Stomach (tissue), 9 donors: ENCODE data around the gene ATP6V0A4. TPM values are rescaled to one million over a fixed set of nuclear protein-coding genes. Genes with fewer than 3 reads are reported as not detected.

ENCODE experiments used
- DNase-seq, 2 donors: peaks; one replicate each; pipeline versions ENCODE4 v3.0.0 to v3.0.0-alpha.2; 2013 to 2019
- H3K27ac ChIP-seq, 5 donors: fragments of 200-600 bp in 4 of 5; sonication (generic) in 4 of 5; one replicate each; pipeline ENCODE4 v1.5.1; 2013 to 2019; ENCODE audit warnings: mild to moderate bottlenecking in 1 of 5, moderate library complexity in 1 of 5
- H3K27me3 ChIP-seq, 3 donors: fragments of 200-600 bp; sonication (generic); one replicate each; pipeline ENCODE4 v1.5.1; 2017 to 2019; ENCODE audit warnings: mixed run types in 1 of 3
- H3K36me3 ChIP-seq, 4 donors: fragments of 200-600 bp; sonication (generic); 1 replicate in 3 of 4; 2 replicates in 1 of 4; pipeline ENCODE4 v1.5.1; 2016 to 2019
- H3K4me1 ChIP-seq, 4 donors: fragments of 200-600 bp; sonication (generic); one replicate each; pipeline ENCODE4 v1.5.1; 2016 to 2019
- H3K4me3 ChIP-seq, 4 donors: fragments of 200-600 bp; sonication (generic) in 3 of 4; one replicate each; pipeline ENCODE4 v1.5.1; 2016 to 2019; ENCODE audit warnings: mild to moderate bottlenecking in 1 of 4
- H3K9me3 ChIP-seq, 4 donors: fragments of 200-600 bp; sonication (generic); one replicate each; pipeline ENCODE4 v1.5.1; 2016 to 2019
- EP300 ChIP-seq: sonication (generic); formaldehyde crosslinking; IDR thresholded peaks from one replicate; pipeline ENCODE4 v1.6.1; 2017; ENCODE audit warnings: antibody characterized with exemption
- POLR2A ChIP-seq, 4 donors: fragments of 450-650 bp; IDR thresholded peaks; one replicate each; pipeline ENCODE4 v1.6.1; 2016; ENCODE audit warnings: antibody characterized with exemption in 4 of 4, control low read depth in 2 of 4, mild to moderate bottlenecking in 1 of 4, moderate library complexity in 1 of 4
- POLR2AphosphoS5 ChIP-seq, 3 donors: sonication (generic); formaldehyde crosslinking; IDR thresholded peaks; one replicate each; pipeline ENCODE4 v1.6.1; 2016; ENCODE audit warnings: antibody characterized with exemption in 3 of 3
- WGBS, 5 donors: extraction: QIAGEN DNeasy Blood & Tissue Kit in 3 of 5; methylation state at CpG; one replicate each; pipeline versions ENCODE4 v1.1.5 to v1.1.7; 2013 to 2018; 5-methylcytosine and 5-hydroxymethylcytosine counted together
- intact Hi-C: fragments of 100-400 bp; cut with DNase I; formaldehyde crosslinking; loops from one replicate; pipeline ENCODE4 v1.15.1; 2023; ENCODE audit warnings: low total_unique reads
- polyA plus RNA-seq, 3 donors: library from polyadenylated mRNA; stranded (reverse); fragments of 200-250 nt; gene quantifications; one replicate each; pipeline ENCODE4 v1.2.3, GENCODE V29; 2013
- total RNA-seq, 5 donors: library from RNA; depleted of rRNA; stranded (reverse); fragments of >200 nt; gene quantifications; one replicate each; pipeline versions ENCODE4 v1.1.0 to v1.2.3, GENCODE V29; 2014 to 2016
- TF ChIP-seq, protein P1 (sequence below), 7 experiments: fragments of 450-650 bp in 4 of 7; fragments of 200-600 bp in 3 of 7; sonication (generic) in 3 of 7; IDR thresholded peaks; one replicate each; pipeline ENCODE4 v1.5.1; 2016 to 2019; ENCODE audit warnings: antibody characterized with exemption in 7 of 7, control low read depth in 2 of 7, mild to moderate bottlenecking in 1 of 7
- donor health status: healthy with polysubstance abuse.
- donor health status: Bipolar disorder and iron deficiency.
- donor health status: healthy.

ATP6V0A4 gene
- total and polyA plus RNA-seq, 8 donors: 1.0 TPM; not detected in 7

DNA sequence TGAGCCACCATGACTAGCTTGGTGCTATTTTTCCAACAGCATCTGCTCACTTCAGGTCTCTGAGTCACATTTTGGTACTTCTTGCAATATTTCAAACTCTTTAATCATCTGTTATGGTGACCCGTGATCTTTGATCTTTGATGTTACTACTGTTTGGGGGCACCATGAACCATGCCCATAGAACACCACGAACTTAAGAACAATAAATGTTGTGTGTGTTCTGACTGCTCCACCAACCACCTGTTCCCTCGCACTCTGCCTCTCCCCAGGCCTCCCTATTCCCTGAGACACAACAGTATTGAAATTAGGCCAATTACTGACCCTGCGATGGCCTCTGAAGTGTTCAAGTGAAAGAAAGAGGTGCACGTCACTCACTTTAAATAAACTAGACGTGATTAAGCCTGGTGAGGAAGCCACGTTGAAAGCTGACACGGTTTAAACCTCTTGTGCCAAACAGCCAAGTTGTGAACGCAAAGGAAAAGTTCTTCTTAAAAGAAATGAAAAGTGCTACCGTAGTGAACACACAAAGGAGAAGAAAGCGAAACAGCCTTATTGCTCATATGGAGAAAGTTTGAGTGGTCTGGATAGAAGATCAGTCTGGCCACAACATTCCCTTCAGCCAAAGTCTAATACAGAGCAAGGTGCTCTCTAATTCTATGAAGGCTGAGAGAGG lies 27.2 kb upstream of the ATP6V0A4 start:
- H3K9me3 ChIP-seq: peaks cover 0 to 6% (median 0%) of the 10 kb centered on the region in 4 donors
- TF ChIP-seq EP300 (no peak), POLR2A (IDR thresholded peaks at IDR 0.05) (no peak), POLR2AphosphoS5 (IDR thresholded peaks at IDR 0.05) (no peak)
- TF ChIP-seq, protein P1, sequence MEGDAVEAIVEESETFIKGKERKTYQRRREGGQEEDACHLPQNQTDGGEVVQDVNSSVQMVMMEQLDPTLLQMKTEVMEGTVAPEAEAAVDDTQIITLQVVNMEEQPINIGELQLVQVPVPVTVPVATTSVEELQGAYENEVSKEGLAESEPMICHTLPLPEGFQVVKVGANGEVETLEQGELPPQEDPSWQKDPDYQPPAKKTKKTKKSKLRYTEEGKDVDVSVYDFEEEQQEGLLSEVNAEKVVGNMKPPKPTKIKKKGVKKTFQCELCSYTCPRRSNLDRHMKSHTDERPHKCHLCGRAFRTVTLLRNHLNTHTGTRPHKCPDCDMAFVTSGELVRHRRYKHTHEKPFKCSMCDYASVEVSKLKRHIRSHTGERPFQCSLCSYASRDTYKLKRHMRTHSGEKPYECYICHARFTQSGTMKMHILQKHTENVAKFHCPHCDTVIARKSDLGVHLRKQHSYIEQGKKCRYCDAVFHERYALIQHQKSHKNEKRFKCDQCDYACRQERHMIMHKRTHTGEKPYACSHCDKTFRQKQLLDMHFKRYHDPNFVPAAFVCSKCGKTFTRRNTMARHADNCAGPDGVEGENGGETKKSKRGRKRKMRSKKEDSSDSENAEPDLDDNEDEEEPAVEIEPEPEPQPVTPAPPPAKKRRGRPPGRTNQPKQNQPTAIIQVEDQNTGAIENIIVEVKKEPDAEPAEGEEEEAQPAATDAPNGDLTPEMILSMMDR (IDR thresholded peaks at IDR 0.05): no peak
- no peaks in the 10 kb centered on the region for H3K4me1 ChIP-seq
- H3K4me3 ChIP-seq: no peak overlapping the region
- no peaks in the 10 kb centered on the region for H3K27me3 ChIP-seq
- no peaks in the 10 kb centered on the region for H3K36me3 ChIP-seq
- H3K27ac ChIP-seq: no peak overlapping the region
- no peak for DNase-seq
- 81 to 86% (median 85%) methylated on average over 11 of the region's 11 CpGs for WGBS, 5 donors
- intact Hi-C loops: no loop called here

DNA sequence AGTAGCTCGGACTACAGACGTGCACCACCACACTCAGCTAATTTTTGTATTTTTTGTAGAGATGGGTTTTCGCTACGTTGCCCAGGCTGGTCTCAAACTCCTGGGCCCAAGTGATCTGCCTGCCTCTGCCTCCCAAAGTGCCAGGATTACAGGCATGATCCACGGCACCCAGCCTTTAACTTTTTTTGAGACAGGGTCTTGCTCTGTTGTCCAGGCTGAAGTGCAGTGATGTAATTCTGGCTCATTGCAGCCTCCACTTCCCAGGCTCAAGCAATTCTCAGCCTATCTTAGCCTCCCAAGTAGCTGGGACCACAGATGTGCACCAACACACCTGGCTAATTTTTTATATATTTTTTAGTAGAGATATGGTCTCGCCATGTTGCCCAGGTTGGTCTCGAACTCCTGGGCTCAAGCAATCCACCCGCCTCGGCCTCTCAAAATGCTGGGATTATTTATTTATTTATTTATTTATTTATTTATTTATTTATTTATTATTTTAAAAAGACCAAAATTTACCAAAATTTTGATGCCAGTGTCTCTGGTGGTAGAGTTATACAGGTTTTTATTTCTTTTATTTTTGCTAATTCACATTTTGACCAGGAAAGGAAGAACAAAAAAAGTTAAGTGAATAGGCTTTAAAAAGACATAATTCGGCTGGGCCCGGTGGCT lies 25.0 kb upstream of the ATP6V0A4 start:
- intact Hi-C loops: no loop called here
- 87 to 97% (median 91%) methylated on average over 11 of the region's 11 CpGs for WGBS, 5 donors
- no peak overlapping the region for H3K4me3 ChIP-seq
- H3K27ac ChIP-seq: no peak overlapping the region
- no peaks in the 10 kb centered on the region for H3K27me3 ChIP-seq
- no peak for DNase-seq
- H3K4me1 ChIP-seq: no peaks in the 10 kb centered on the region
- H3K9me3 ChIP-seq: peaks cover 0 to 6% (median 0%) of the 10 kb centered on the region in 4 donors
- TF ChIP-seq, protein P1 (IDR thresholded peaks at IDR 0.05): no peak
- no peak for TF ChIP-seq POLR2A (IDR thresholded peaks at IDR 0.05)
- no peak for TF ChIP-seq EP300
- no peak for TF ChIP-seq POLR2AphosphoS5 (IDR thresholded peaks at IDR 0.05)
- no peaks in the 10 kb centered on the region for H3K36me3 ChIP-seq

GRCh38 chr7:138821912-138822311 lies 23.9 kb upstream of the ATP6V0A4 start:
- H3K27me3 ChIP-seq: no peaks in the 10 kb centered on the region
- DNase-seq: no peak
- intact Hi-C loops: no loop called here
- no peaks in the 10 kb centered on the region for H3K4me1 ChIP-seq
- no peak overlapping the region for H3K4me3 ChIP-seq
- H3K9me3 ChIP-seq: peaks cover 0 to 6% (median 0%) of the 10 kb centered on the region in 4 donors
- TF ChIP-seq EP300 (no peak), POLR2A (IDR thresholded peaks at IDR 0.05) (no peak), POLR2AphosphoS5 (IDR thresholded peaks at IDR 0.05) (no peak)
- TF ChIP-seq, protein P1 (IDR thresholded peaks at IDR 0.05): no peak
- H3K27ac ChIP-seq: no peak overlapping the region
- WGBS, 5 donors: 87 to 94% (median 90%) methylated on average over 7 of the region's 7 CpGs
- no peaks in the 10 kb centered on the region for H3K36me3 ChIP-seq

DNA sequence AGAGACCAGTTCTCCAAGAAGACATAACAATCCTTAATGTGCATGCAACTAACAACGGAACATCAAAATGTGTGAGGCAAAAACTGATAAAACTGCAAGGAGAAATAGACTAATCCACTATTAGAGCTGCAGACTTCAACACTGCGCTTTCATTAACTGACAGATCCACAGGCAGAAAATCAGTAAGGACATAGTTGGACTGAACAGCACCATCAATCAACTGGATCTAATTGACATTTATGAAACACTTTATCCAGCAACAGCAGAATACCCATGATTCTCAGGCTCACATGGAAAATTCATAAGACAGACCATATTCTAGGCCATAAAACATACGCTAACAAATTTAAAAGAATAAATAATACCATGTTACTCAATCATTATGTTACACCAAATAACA lies 21.6 kb upstream of the ATP6V0A4 start:
- no peak overlapping the region for H3K27ac ChIP-seq
- H3K27me3 ChIP-seq: no peaks in the 10 kb centered on the region
- no peaks in the 10 kb centered on the region for H3K36me3 ChIP-seq
- 71 to 99% (median 82%) methylated on average over 3 of the region's 3 CpGs for WGBS, 5 donors
- no peaks in the 10 kb centered on the region for H3K9me3 ChIP-seq
- DNase-seq: no peak
- no peak for TF ChIP-seq POLR2A (IDR thresholded peaks at IDR 0.05)
- no peak for TF ChIP-seq POLR2AphosphoS5 (IDR thresholded peaks at IDR 0.05)
- TF ChIP-seq, protein P1 (IDR thresholded peaks at IDR 0.05): no peak
- TF ChIP-seq EP300: no peak
- H3K4me3 ChIP-seq: no peak overlapping the region
- intact Hi-C loops: no loop called here
- no peaks in the 10 kb centered on the region for H3K4me1 ChIP-seq
